Heart left ventricle (tissue), 16 donors: ENCODE results near the gene GABRD. TPM values are rescaled to one million over a fixed set of nuclear protein-coding genes. Genes with fewer than 3 reads are reported as not detected.

Experiments
- ATAC-seq, 4 donors: fragments of 200-7000 bp; cut with Tn5 transposase; one replicate each; pipeline ENCODE4 v1.9.1; 2020 to 2022; ENCODE audit warnings: moderate library complexity in 4 of 4, mild to moderate bottlenecking in 3 of 4, moderate number of reproducible peaks in 1 of 4
- DNase-seq, 5 donors: peaks; one replicate each; pipeline ENCODE4 v3.0.0-alpha.2; 2020
- H3K27ac ChIP-seq, 12 donors: fragments of 200-600 bp; sonication (generic) in 4 of 12; one replicate each; pipeline versions ENCODE4 v1.5.0 to v1.8.0; 2016 to 2022; ENCODE audit warnings: mild to moderate bottlenecking in 2 of 12
- H3K27me3 ChIP-seq, 9 donors: fragments of 200-600 bp; sonication (generic) in 2 of 9; one replicate each; pipeline versions ENCODE4 v1.5.1 to v1.8.0; 2016 to 2022; ENCODE audit warnings: mild to moderate bottlenecking in 3 of 9
- H3K36me3 ChIP-seq, 9 donors: fragments of 200-600 bp; sonication (generic) in 2 of 9; one replicate each; pipeline versions ENCODE4 v1.5.0 to v1.8.0; 2018 to 2022; ENCODE audit warnings: mild to moderate bottlenecking in 2 of 9
- H3K4me1 ChIP-seq, 12 donors: fragments of 200-600 bp; sonication (generic) in 4 of 12; one replicate each; pipeline versions ENCODE4 v1.5.0 to v1.8.0; 2016 to 2022; ENCODE audit warnings: mild to moderate bottlenecking in 3 of 12
- H3K4me3 ChIP-seq, 12 donors: fragments of 200-600 bp; sonication (generic) in 4 of 12; one replicate each; pipeline versions ENCODE4 v1.5.0 to v1.8.0; 2017 to 2022; ENCODE audit warnings: mild to moderate bottlenecking in 9 of 12, moderate library complexity in 4 of 12
- H3K9me3 ChIP-seq, 12 donors: fragments of 200-600 bp; sonication (generic) in 4 of 12; one replicate each; pipeline versions ENCODE4 v1.5.0 to v1.8.0; 2016 to 2022; ENCODE audit warnings: mild to moderate bottlenecking in 1 of 12
- CTCF ChIP-seq, 12 donors: fragments of 200-600 bp; sonication (generic) in 4 of 12; IDR thresholded peaks; one replicate each; pipeline versions ENCODE4 v1.5.0 to v1.8.0; 2018 to 2022; ENCODE audit warnings: antibody characterized with exemption in 12 of 12, mild to moderate bottlenecking in 5 of 12
- POLR2A ChIP-seq, 2 donors: fragments of 450-650 bp; IDR thresholded peaks; one replicate each; pipeline ENCODE4 v1.6.1; 2017; ENCODE audit warnings: antibody characterized with exemption in 2 of 2, mild to moderate bottlenecking in 2 of 2, moderate library complexity in 2 of 2
- WGBS, 4 donors: extraction: QIAGEN DNeasy Blood & Tissue Kit in 2 of 4; methylation state at CpG; one replicate each; pipeline versions ENCODE4 v1.1.5 to v1.1.7; 2013 to 2018; 5-methylcytosine and 5-hydroxymethylcytosine counted together
- intact Hi-C, 10 donors: fragments of 100-400 bp; cut with DNase I; formaldehyde crosslinking; loops; one replicate each; pipeline versions ENCODE4 v1.11.1 to v1.14.2; 2022
- polyA plus RNA-seq, 2 donors: library from polyadenylated mRNA; stranded (reverse); fragments of 200-250 nt; gene quantifications; one replicate each; pipeline ENCODE4 v1.2.3, GENCODE V29; 2013
- total RNA-seq, 9 donors: library from RNA; depleted of rRNA in 2 of 9; stranded (reverse); fragments of >200 nt in 2 of 9; fragmentation: NEBNext Ultra II Directional in 3 of 9; extraction: Animal tissue kit (Norgen Biotek cat#: 25700) in 3 of 9; gene quantifications; one replicate each; pipeline versions ENCODE4 v1.1.0 to v1.2.4, GENCODE V29; 2016 to 2023
- donor health status: ischemic (EF 13 %, LVEDD 7.1; RV severe dilation, severe dysfunction).
- donor health status: healthy with polysubstance abuse.
- donor health status: DM: no; HTN: yes; CAD: no.
- donor health status: DM: no; HTN: no; CAD: no.
- donor health status: ischemic (EF 25% LVEDD 6.9; RV normal size, moderate dysfunction).
- donor health status: ischemic (EF 25% LVEDD 5.7; RV mildly dilated, moderate dysfunction).
- donor health status: healthy.
- donor health status: DM: yes; HTN: yes; CAD: no.
- donor health status: ischemic (EF 35%, LVEDD 5.7; RV mildly dilated, moderate dysfunction).
- donor health status: nonischemic (EF 11% LVEDD 7.7; RV severe dilation, severe dysfunction).
- donor health status: DM: yes; HTN: yes; CAD: no.
- donor health status: PGD.
- donor health status: ischemic (EF 29% LVEDD 5.4; RV normal size, mild dysfunction).
- donor health status: nonischemic (EF 23%, LVEDD 6.1; RV moderate dilation, normal function).

Gene GABRD
- total and polyA plus RNA-seq, 11 donors = 0.21 to 1.1 (median 0.65) TPM; not detected in 2

GRCh38 chr1:1971688-1972087 lies 47.5 kb upstream of the GABRD start:
- DNase-seq (no peak), ATAC-seq (no peak)
- Histone ChIP-seq H3K36me3 (no peaks in the 10 kb centered on the region), H3K4me3 (no peak overlapping the region), H3K9me3 (no peaks in the 10 kb centered on the region), H3K27ac (no peak overlapping the region), H3K4me1 (no peaks in the 10 kb centered on the region), H3K27me3 (peaks cover 0 to 38% (median 6%) of the 10 kb centered on the region in 9 donors)
- intact Hi-C loops = no loop called here
- TF ChIP-seq POLR2A (IDR thresholded peaks at IDR 0.05) (no peak), CTCF (IDR thresholded peaks at IDR 0.05) (no peak)
- 90 to 95% (median 92%) methylated on average over 14 to 21 of the region's 21 CpGs for WGBS, 4 donors

DNA sequence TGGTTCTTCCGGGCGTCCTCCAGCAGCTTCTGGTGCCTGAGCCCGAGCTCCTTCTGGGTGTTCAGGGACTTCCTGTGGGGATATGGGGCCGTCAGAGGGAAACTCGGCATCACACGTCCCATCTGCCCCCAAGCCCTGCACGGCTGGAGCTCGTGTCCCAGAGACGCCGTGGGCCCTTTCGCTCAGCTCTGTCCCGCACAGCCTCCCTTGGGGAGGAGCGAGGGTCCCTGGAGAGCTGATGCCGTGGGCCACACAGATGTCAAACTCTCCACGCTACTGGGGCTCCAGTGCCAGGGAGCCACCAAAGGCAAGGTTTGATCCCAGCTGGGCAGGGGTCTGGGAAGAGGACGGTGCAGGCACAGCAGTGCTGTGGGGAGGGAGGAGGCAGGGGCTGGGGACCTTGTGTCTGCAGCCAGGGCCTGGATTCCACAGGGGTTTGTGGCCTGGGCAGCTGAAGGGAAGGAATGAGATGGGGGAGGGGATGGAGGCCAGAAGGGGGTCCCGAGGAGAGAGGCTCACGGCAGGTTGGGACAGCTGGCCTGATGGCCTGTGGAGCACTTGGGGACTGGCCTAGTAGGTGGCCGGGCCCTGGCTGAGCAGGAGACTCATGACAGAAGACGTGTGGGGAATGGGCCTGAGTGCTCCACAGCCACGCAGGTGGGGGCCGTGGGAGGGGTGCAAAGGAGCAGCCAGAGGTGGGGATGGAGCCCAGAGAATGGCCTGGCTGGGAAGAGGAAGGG lies 46.0 kb upstream of the GABRD start:
- DNase-seq (peak in 1 of 5 donors; percentile 55), ATAC-seq (no peak)
- Histone ChIP-seq H3K27me3 (peaks cover 0 to 29% (median 6%) of the 10 kb centered on the region in 9 donors), H3K27ac (no peak overlapping the region), H3K36me3 (no peaks in the 10 kb centered on the region), H3K9me3 (no peaks in the 10 kb centered on the region), H3K4me3 (no peak overlapping the region), H3K4me1 (no peaks in the 10 kb centered on the region)
- TF ChIP-seq POLR2A (IDR thresholded peaks at IDR 0.05) (no peak), CTCF (IDR thresholded peaks at IDR 0.05) (no peak)
- intact Hi-C loops = no loop called here
- 64 to 66% (median 65%) methylated on average over 17 to 22 of the region's 22 CpGs for WGBS, 4 donors

GRCh38 chr1:1973716-1974642 lies 45.2 kb upstream of the GABRD start:
- no peaks in the 10 kb centered on the region for H3K4me1 ChIP-seq
- no peaks in the 10 kb centered on the region for H3K9me3 ChIP-seq
- no peaks in the 10 kb centered on the region for H3K36me3 ChIP-seq
- H3K27me3 ChIP-seq = peaks cover 0 to 29% (median 4%) of the 10 kb centered on the region in 9 donors
- TF ChIP-seq CTCF (IDR thresholded peaks at IDR 0.05) = no peak
- no peak for TF ChIP-seq POLR2A (IDR thresholded peaks at IDR 0.05)
- DNase-seq (no peak), ATAC-seq (no peak)
- 78 to 86% (median 84%) methylated on average over 26 to 34 of the region's 34 CpGs for WGBS, 4 donors
- intact Hi-C loops = no loop called here
- no peak overlapping the region for H3K27ac ChIP-seq
- no peak overlapping the region for H3K4me3 ChIP-seq

- 62 to 70% (median 66%) methylated on average over 22 of the region's 22 CpGs for WGBS, 4 donors
- Histone ChIP-seq H3K9me3 (no peaks in the 10 kb centered on the region), H3K27ac (no peak overlapping the region), H3K4me3 (no peak overlapping the region), H3K4me1 (no peaks in the 10 kb centered on the region), H3K36me3 (no peaks in the 10 kb centered on the region), H3K27me3 (peaks cover 0 to 29% (median 4%) of the 10 kb centered on the region in 9 donors)
- intact Hi-C loops = no loop called here
- no peak for ATAC-seq
- DNase-seq = no peak
- TF ChIP-seq CTCF (IDR thresholded peaks at IDR 0.05) = no peak
- no peak for TF ChIP-seq POLR2A (IDR thresholded peaks at IDR 0.05)
These were observed 44.3 kb upstream of the GABRD start for GRCh38 chr1:1974834-1975233.
